ENCODE data around the gene OSTF1. TPM values are rescaled to one million over a fixed set of nuclear protein-coding genes. Genes with fewer than 3 reads are reported as not detected.

OSTF1 gene
- total and polyA plus RNA-seq, 10 of the 15 experiments (the other 5 are each of a cell fraction or from before 2014, with no cell fraction given), result 36.2 to 82.4 (median 46.9) TPM

GRCh38 chr9:75084081-75084672 lies 4.1 kb upstream of the OSTF1 start:
- no peak for ATAC-seq

More at GRCh38 chr9:75084081-75084672, 4.1 kb upstream of the OSTF1 start:
- SMC1A ChIA-PET (ENCODE audit: uncharacterized antibody, unreplicated experiment), result interaction anchor here (1.7 to 11.0 kb wide), 2 partner anchors 58 to 307 kb away, joined by 11 to 74 read pairs; partner anchors contain the start of gene CARNMT1
- no peaks in the 10 kb centered on the region for H3K9me3 ChIP-seq (replicated peaks; ENCODE audit: control insufficient read depth, insufficient read depth, low read length)
- no TSS peak for BruUV-seq (replicated peaks)
- peaks cover 8% of the 10 kb centered on the region for H3K79me2 ChIP-seq (ENCODE audit: control insufficient read depth, insufficient read depth, low read length)
- TF ChIP-seq RAD51 (IDR thresholded peaks at IDR 0.05) (no peak), HDGF (IDR thresholded peaks at IDR 0.05) (no peak), EGR1 (IDR thresholded peaks at IDR 0.05; ENCODE audit: borderline replicate concordance in 1 of 2, low read depth in 2 of 2, low read length in 2 of 2) (no peak), RUNX3 (IDR thresholded peaks at IDR 0.05; ENCODE audit: low read length) (no peak), ZZZ3 (IDR thresholded peaks at IDR 0.05; ENCODE audit: control insufficient read depth, insufficient read length, low read depth) (no peak), FOXM1 (IDR thresholded peaks at IDR 0.05; ENCODE audit: low read depth, low read length) (no peak), SREBF1 (IDR thresholded peaks at IDR 0.05; ENCODE audit: low read length) (no peak), SKIL (IDR thresholded peaks at IDR 0.05; ENCODE audit: low read depth, poor library complexity, severe bottlenecking) (no peak), FOXK2 (IDR thresholded peaks at IDR 0.05) (no peak), PKNOX1 (IDR thresholded peaks at IDR 0.05) (no peak), USF2 (IDR thresholded peaks at IDR 0.05; ENCODE audit: borderline replicate concordance, low read depth, low read length) (no peak), RELA (IDR thresholded peaks at IDR 0.05; ENCODE audit: borderline replicate concordance, partially characterized antibody) (no peak), STAT3 (IDR thresholded peaks at IDR 0.05; ENCODE audit: low read depth, low read length) (no peak), POLR2AphosphoS5 (IDR thresholded peaks at IDR 0.05; ENCODE audit: low read length) (no peak), YBX1 (IDR thresholded peaks at IDR 0.05) (no peak), ATF3 (IDR thresholded peaks at IDR 0.05; ENCODE audit: borderline replicate concordance, extremely low read depth, low read depth, low read length) (no peak), GATAD2B (conservative IDR thresholded peaks at IDR 0.05; ENCODE audit: low read depth) (no peak)
- H3K9ac ChIP-seq (ENCODE audit: control insufficient read depth, insufficient read depth, low read length), result no peak overlapping the region
- intact Hi-C loops (cut with micrococcal nuclease; ENCODE audit: unreplicated experiment), result no loop called here
- no peak overlapping the region for H2AFZ ChIP-seq (ENCODE audit: control insufficient read depth, low read depth, low read length)
- H3K4me3 ChIP-seq, result no peak overlapping the region
- peaks cover 10% of the 10 kb centered on the region; the same call in 1 of the 2 replicates for H3K4me1 ChIP-seq (ENCODE audit: control insufficient read depth, insufficient read depth, low read length)
- POLR2A ChIA-PET, result no interaction called here
- FAIRE-seq (no peak), DNase-seq (ENCODE audit: low read depth, low spot score) (no peak)
- no peaks in the 10 kb centered on the region for H3K27me3 ChIP-seq (replicated peaks in 1 of 2; ENCODE audit: control insufficient read depth in 2 of 2, insufficient read depth in 2 of 2, low read length in 1 of 2)
- RAD21 ChIA-PET (ENCODE audit: unreplicated experiment), result interaction anchor here (2.3 kb wide), 1 partner anchor 311 kb away, joined by 6 read pairs; no protein-coding TSS in a partner anchor
- no peak overlapping the region for H3K4me2 ChIP-seq (ENCODE audit: control insufficient read depth, insufficient read depth)
- no peak overlapping the region for H3K27ac ChIP-seq (ENCODE audit: control insufficient read depth, insufficient read depth)
- in situ Hi-C loops (cut with MboI), result no loop called here
- WGBS (ENCODE audit: insufficient coverage, insufficient replicate concordance, low lambda C conversion rate, missing lambda C conversion rate), result 77% methylated on average over 5 of the region's 5 CpGs
- CTCF ChIA-PET, result interaction anchor here (0.7 to 5.2 kb wide), 4 partner anchors 57 to 312 kb away, joined by 3 to 30 read pairs (median 21); no protein-coding TSS in a partner anchor
- no peaks in the 10 kb centered on the region for H3K36me3 ChIP-seq (ENCODE audit: control insufficient read depth in 2 of 2, insufficient read depth in 2 of 2, low read length in 1 of 2)
- H4K20me1 ChIP-seq (ENCODE audit: control insufficient read depth, insufficient read depth), result no peaks in the 10 kb centered on the region

All from GM12878 (cell line).